WTC11 (cell line): ENCODE data around the gene PKLR. TPM values are rescaled to one million over a fixed set of nuclear protein-coding genes. Genes with fewer than 3 reads are reported as not detected.
A peak's percentile ranks its signal among the peaks of the same experiment; 100 is the strongest.

Experiments used
- ATAC-seq: fragments of 200-7000 bp; cut with Tn5 transposase; 2 replicates; pipeline ENCODE4 v1.10.0; 2021; ENCODE audit warnings: mild to moderate bottlenecking, moderate library complexity
- CTCF ChIA-PET: fragments of 300-600 bp; sonication (Branson Sonifier 250); formaldehyde crosslinking; loops from one replicate; lab custom pipeline; 2021; ENCODE audit warnings: antibody characterized with exemption; lab: Charles Lee
- POLR2A ChIA-PET: fragments of 350-600 bp; sonication (Branson Sonifier 250); formaldehyde crosslinking; loops from one replicate; lab custom pipeline; 2021; ENCODE audit warnings: antibody characterized with exemption; lab: Charles Lee
- DNase-seq: peaks from one replicate; pipeline ENCODE4 v3.0.0; 2021; ENCODE audit warnings: low spot score
- H3K27ac Mint-ChIP-seq: 2 replicates; pipeline ENCODE4 v1.8.0; 2021; ENCODE audit warnings: mixed read lengths
- H3K27me3 Mint-ChIP-seq: 2 replicates; pipeline ENCODE4 v1.8.0; 2021; ENCODE audit warnings: low read depth, mild to moderate bottlenecking, moderate library complexity, mixed read lengths
- H3K36me3 Mint-ChIP-seq: 2 replicates; pipeline ENCODE4 v1.8.0; 2021; ENCODE audit warnings: mixed read lengths
- H3K4me1 Mint-ChIP-seq: 2 replicates; pipeline ENCODE4 v1.8.0; 2022; ENCODE audit warnings: mixed read lengths
- H3K4me3 Mint-ChIP-seq: 2 replicates; pipeline ENCODE4 v1.8.0; 2021; ENCODE audit warnings: mild to moderate bottlenecking, moderate library complexity, mixed read lengths
- H3K9me3 Mint-ChIP-seq: 2 replicates; pipeline ENCODE4 v1.8.0; 2021; ENCODE audit warnings: mixed read lengths
- CTCF ChIP-seq: fragments of 200-600 bp; IDR thresholded peaks from 2 replicates; pipeline ENCODE4 v1.8.0; 2022; ENCODE audit warnings: antibody characterized with exemption
- HMGA2 ChIP-seq: fragments of 250-450 bp; sonication (Bioruptor Pico); IDR thresholded peaks from 2 replicates; pipeline ENCODE4 v1.4.0; 2021; ENCODE audit warnings: mild to moderate bottlenecking, moderate library complexity
- IRF1 ChIP-seq: sonication (generic); formaldehyde crosslinking; IDR thresholded peaks from 2 replicates; pipeline ENCODE4 v1.8.0; 2023; ENCODE audit warnings: missing genetic modification reagents
- JUN ChIP-seq: sonication (generic); formaldehyde crosslinking; IDR thresholded peaks from 2 replicates; pipeline ENCODE4 v1.8.0; 2023; ENCODE audit warnings: mild to moderate bottlenecking, missing genetic modification reagents
- MXD4 ChIP-seq: fragments of 250-450 bp; sonication (Bioruptor Pico); IDR thresholded peaks from 2 replicates; pipeline ENCODE4 v1.8.0; 2021; ENCODE audit warnings: mild to moderate bottlenecking, moderate library complexity, borderline replicate concordance
- NFYB ChIP-seq: sonication (generic); formaldehyde crosslinking; conservative IDR thresholded peaks from 2 replicates; pipeline ENCODE4 v1.8.0; 2022; ENCODE audit warnings: low read depth, missing genetic modification reagents
- NR3C1 ChIP-seq: sonication (generic); formaldehyde crosslinking; conservative IDR thresholded peaks from 2 replicates; pipeline ENCODE4 v1.8.1; 2023; ENCODE audit warnings: low read depth, mild to moderate bottlenecking, missing genetic modification reagents
- PREB ChIP-seq: sonication (generic); formaldehyde crosslinking; IDR thresholded peaks from 2 replicates; pipeline ENCODE4 v1.8.1; 2022; ENCODE audit warnings: mild to moderate bottlenecking, missing genetic modification reagents, moderate library complexity, borderline replicate concordance
- PRRX2 ChIP-seq: fragments of 250-450 bp; sonication (Bioruptor Pico); IDR thresholded peaks from 2 replicates; pipeline ENCODE4 v1.8.0; 2021; ENCODE audit warnings: mild to moderate bottlenecking
- RELA ChIP-seq: sonication (generic); formaldehyde crosslinking; IDR thresholded peaks from 2 replicates; pipeline ENCODE4 v1.8.1; 2022; ENCODE audit warnings: missing genetic modification reagents, mild to moderate bottlenecking, borderline replicate concordance
- TCF7 ChIP-seq: sonication (generic); formaldehyde crosslinking; IDR thresholded peaks from 2 replicates; pipeline ENCODE4 v1.8.0; 2022; ENCODE audit warnings: mild to moderate bottlenecking, low read depth, missing genetic modification reagents, moderate library complexity
- ZBTB21 ChIP-seq: sonication (generic); formaldehyde crosslinking; IDR thresholded peaks from 2 replicates; pipeline ENCODE4 v1.8.1; 2023; ENCODE audit warnings: mild to moderate bottlenecking, missing genetic modification reagents, borderline replicate concordance
- ZNF219 ChIP-seq: sonication (generic); formaldehyde crosslinking; IDR thresholded peaks from 2 replicates; pipeline ENCODE4 v1.8.0; 2023; ENCODE audit warnings: missing genetic modification reagents, mild to moderate bottlenecking, borderline replicate concordance
- ZNF423 ChIP-seq: fragments of 250-450 bp; sonication (Bioruptor Pico); IDR thresholded peaks from 2 replicates; pipeline ENCODE4 v2.1.2; 2022; ENCODE audit warnings: mild to moderate bottlenecking, moderate library complexity
- total RNA-seq: library from RNA; stranded (reverse); gene quantifications from 3 replicates; pipeline ENCODE4 v1.2.3, GENCODE V29; 2021
- TF ChIP-seq, protein P1 (sequence below): fragments of 250-450 bp; sonication (Bioruptor Pico); IDR thresholded peaks from 2 replicates; pipeline ENCODE4 v1.9.0; 2021; ENCODE audit warnings: mild to moderate bottlenecking, borderline replicate concordance
- TF ChIP-seq, protein P2 (sequence below): sonication (generic); formaldehyde crosslinking; IDR thresholded peaks from 2 replicates; pipeline ENCODE4 v1.8.1; 2022; ENCODE audit warnings: low read depth, missing genetic modification reagents, borderline replicate concordance
- TF ChIP-seq, protein P3 (sequence below): sonication (generic); formaldehyde crosslinking; IDR thresholded peaks from 2 replicates; pipeline ENCODE4 v1.8.1; 2023; ENCODE audit warnings: mild to moderate bottlenecking, moderate library complexity, missing genetic modification reagents

PKLR gene
- total RNA-seq, 1 experiment from 2014 or later, result 1.5 TPM

GRCh38 chr1:155261852-155262673, 39.2 kb downstream of the PKLR start, which contains the start of gene SCAMP3 (continued):
- TF ChIP-seq, protein P1, sequence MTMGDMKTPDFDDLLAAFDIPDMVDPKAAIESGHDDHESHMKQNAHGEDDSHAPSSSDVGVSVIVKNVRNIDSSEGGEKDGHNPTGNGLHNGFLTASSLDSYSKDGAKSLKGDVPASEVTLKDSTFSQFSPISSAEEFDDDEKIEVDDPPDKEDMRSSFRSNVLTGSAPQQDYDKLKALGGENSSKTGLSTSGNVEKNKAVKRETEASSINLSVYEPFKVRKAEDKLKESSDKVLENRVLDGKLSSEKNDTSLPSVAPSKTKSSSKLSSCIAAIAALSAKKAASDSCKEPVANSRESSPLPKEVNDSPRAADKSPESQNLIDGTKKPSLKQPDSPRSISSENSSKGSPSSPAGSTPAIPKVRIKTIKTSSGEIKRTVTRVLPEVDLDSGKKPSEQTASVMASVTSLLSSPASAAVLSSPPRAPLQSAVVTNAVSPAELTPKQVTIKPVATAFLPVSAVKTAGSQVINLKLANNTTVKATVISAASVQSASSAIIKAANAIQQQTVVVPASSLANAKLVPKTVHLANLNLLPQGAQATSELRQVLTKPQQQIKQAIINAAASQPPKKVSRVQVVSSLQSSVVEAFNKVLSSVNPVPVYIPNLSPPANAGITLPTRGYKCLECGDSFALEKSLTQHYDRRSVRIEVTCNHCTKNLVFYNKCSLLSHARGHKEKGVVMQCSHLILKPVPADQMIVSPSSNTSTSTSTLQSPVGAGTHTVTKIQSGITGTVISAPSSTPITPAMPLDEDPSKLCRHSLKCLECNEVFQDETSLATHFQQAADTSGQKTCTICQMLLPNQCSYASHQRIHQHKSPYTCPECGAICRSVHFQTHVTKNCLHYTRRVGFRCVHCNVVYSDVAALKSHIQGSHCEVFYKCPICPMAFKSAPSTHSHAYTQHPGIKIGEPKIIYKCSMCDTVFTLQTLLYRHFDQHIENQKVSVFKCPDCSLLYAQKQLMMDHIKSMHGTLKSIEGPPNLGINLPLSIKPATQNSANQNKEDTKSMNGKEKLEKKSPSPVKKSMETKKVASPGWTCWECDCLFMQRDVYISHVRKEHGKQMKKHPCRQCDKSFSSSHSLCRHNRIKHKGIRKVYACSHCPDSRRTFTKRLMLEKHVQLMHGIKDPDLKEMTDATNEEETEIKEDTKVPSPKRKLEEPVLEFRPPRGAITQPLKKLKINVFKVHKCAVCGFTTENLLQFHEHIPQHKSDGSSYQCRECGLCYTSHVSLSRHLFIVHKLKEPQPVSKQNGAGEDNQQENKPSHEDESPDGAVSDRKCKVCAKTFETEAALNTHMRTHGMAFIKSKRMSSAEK (CRISPR knock-in tag), result peak; percentile 96
- TF ChIP-seq JUN (no peak), NFYB (CRISPR knock-in tag) (no peak; the same call in 1 of the 2 replicates), NR3C1 (no peak), ZNF219 (no peak), RELA (CRISPR knock-in tag) (peak; percentile 66; the same call in 1 of the 2 replicates), HMGA2 (CRISPR knock-in tag) (no peak; the same call in 1 of the 2 replicates), PREB (peak; percentile 45; the same call in 1 of the 2 replicates), MXD4 (CRISPR knock-in tag) (no peak)
- TF ChIP-seq, protein P2, sequence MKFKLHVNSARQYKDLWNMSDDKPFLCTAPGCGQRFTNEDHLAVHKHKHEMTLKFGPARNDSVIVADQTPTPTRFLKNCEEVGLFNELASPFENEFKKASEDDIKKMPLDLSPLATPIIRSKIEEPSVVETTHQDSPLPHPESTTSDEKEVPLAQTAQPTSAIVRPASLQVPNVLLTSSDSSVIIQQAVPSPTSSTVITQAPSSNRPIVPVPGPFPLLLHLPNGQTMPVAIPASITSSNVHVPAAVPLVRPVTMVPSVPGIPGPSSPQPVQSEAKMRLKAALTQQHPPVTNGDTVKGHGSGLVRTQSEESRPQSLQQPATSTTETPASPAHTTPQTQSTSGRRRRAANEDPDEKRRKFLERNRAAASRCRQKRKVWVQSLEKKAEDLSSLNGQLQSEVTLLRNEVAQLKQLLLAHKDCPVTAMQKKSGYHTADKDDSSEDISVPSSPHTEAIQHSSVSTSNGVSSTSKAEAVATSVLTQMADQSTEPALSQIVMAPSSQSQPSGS (CRISPR knock-in tag), result no peak

DNA sequence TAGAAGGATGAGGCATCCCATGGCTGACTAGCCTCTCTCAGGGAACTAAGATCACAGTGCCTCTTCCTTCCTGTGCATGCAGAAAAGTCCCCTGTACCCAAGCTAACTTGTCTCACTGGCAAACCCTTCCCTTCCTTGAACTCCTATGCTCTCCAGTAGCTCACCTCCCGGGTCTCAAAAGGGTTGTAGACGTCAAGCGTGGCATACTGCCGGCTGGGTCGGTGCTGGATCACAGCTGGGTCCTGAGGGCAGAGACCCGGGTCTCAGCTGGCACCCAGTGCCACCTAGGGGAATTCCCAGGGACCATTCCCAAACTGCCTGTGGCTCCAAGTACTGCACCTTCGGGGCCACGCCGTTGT, 39.8 kb downstream of the PKLR start:
- ChIA-PET CTCF (interaction anchor here (1.0 to 6.1 kb wide), 7 partner anchors 10 to 95 kb away, joined by 3 to 130 read pairs (median 4); partner anchors contain the start of gene HCN3), POLR2A (interaction anchor here (0.6 to 1.8 kb wide), 7 partner anchors 11 to 88 kb away, joined by 3 to 11 read pairs (median 3); partner anchors contain the start of genes CLK2, HCN3 and KRTCAP2)
- peaks cover 14% of the 10 kb centered on the region for H3K4me1 Mint-ChIP-seq
- peak overlapping the region; percentile 96 for H3K4me3 Mint-ChIP-seq
- DNase-seq (no peak), ATAC-seq (no peak)
- peak overlapping the region; percentile 97 for H3K27ac Mint-ChIP-seq
- H3K27me3 Mint-ChIP-seq, result no peaks in the 10 kb centered on the region
- peaks cover 56% of the 10 kb centered on the region for H3K36me3 Mint-ChIP-seq
- no peaks in the 10 kb centered on the region for H3K9me3 Mint-ChIP-seq
- TF ChIP-seq MXD4 (CRISPR knock-in tag), result no peak
- TF ChIP-seq PRRX2 (CRISPR knock-in tag), result peak; percentile 73; the same call in 1 of the 2 replicates

- CTCF ChIA-PET, result interaction anchor here (1.2 to 6.1 kb wide), 3 partner anchors 9 to 18 kb away, joined by 4 to 130 read pairs (median 11); partner anchors contain the start of gene HCN3
- Mint-ChIP-seq H3K27ac (no peak overlapping the region), H3K4me1 (peaks cover 18% of the 10 kb centered on the region), H3K36me3 (peaks cover 46% of the 10 kb centered on the region), H3K4me3 (0 out of 2 replicates have a peak overlapping the region, but pooled peaks have one; percentile 96), H3K27me3 (no peaks in the 10 kb centered on the region), H3K9me3 (no peaks in the 10 kb centered on the region)
- ATAC-seq, result no peak
- no peak for DNase-seq
- POLR2A ChIA-PET, result interaction anchor here (0.8 to 1.0 kb wide), 2 partner anchors 8 to 13 kb away, joined by 3 read pairs; partner anchors contain the start of gene CLK2
- TF ChIP-seq ZNF423, result no peak
- TF ChIP-seq, protein P3, sequence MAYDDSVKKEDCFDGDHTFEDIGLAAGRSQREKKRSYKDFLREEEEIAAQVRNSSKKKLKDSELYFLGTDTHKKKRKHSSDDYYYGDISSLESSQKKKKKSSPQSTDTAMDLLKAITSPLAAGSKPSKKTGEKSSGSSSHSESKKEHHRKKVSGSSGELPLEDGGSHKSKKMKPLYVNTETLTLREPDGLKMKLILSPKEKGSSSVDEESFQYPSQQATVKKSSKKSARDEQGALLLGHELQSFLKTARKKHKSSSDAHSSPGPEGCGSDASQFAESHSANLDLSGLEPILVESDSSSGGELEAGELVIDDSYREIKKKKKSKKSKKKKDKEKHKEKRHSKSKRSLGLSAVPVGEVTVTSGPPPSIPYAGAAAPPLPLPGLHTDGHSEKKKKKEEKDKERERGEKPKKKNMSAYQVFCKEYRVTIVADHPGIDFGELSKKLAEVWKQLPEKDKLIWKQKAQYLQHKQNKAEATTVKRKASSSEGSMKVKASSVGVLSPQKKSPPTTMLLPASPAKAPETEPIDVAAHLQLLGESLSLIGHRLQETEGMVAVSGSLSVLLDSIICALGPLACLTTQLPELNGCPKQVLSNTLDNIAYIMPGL (CRISPR knock-in tag), result no peak
- TF ChIP-seq, protein P2 (CRISPR knock-in tag), result no peak
- TF ChIP-seq CTCF, result no peak
- TF ChIP-seq IRF1, result no peak
- no peak for TF ChIP-seq TCF7 (CRISPR knock-in tag)
- no peak for TF ChIP-seq PRRX2 (CRISPR knock-in tag)
- TF ChIP-seq ZBTB21 (CRISPR knock-in tag), result no peak
These were observed 41.0 kb downstream of the PKLR start for GRCh38 chr1:155260276-155260675.
